H1 (cell line): ENCODE measurements around the gene STX16. TPM values are rescaled to one million over a fixed set of nuclear protein-coding genes. Genes with fewer than 3 reads are reported as not detected.
A peak's percentile ranks its signal among the peaks of the same experiment; 100 is the strongest.

Source experiments
- CHD1 ChIP-seq: IDR thresholded peaks from 2 replicates; pipeline ENCODE4 v1.6.1; 2012; ENCODE audit warnings: low read depth, low read length, improper control_type of control experiment
- EGR1 ChIP-seq: IDR thresholded peaks from 2 replicates; pipeline ENCODE4 v1.6.1; 2011; ENCODE audit warnings: low read depth, low read length, borderline replicate concordance
- EP300 ChIP-seq, 2 experiments: IDR thresholded peaks; 1 replicate in 1 of 2; 2 replicates in 1 of 2; pipeline ENCODE4 v1.6.1; 2011 to 2012; ENCODE audit warnings: low read depth in 2 of 2, low read length in 2 of 2, mild to moderate bottlenecking in 2 of 2, borderline replicate concordance in 1 of 2, inconsistent platforms in 1 of 2, moderate library complexity in 1 of 2
- FOSL1 ChIP-seq: IDR thresholded peaks from 2 replicates; pipeline ENCODE4 v1.6.1; 2011; ENCODE audit warnings: mild to moderate bottlenecking, low read depth, low read length, moderate library complexity; ENCODE audit not compliant: insufficient read depth
- GABPA ChIP-seq: IDR thresholded peaks from 2 replicates; pipeline ENCODE4 v1.6.1; 2011; ENCODE audit warnings: mild to moderate bottlenecking, low read length, moderate library complexity, borderline replicate concordance; ENCODE audit not compliant: insufficient read depth
- SRF ChIP-seq: IDR thresholded peaks from 2 replicates; pipeline ENCODE4 v1.6.1; 2011; ENCODE audit warnings: mild to moderate bottlenecking, low read depth, low read length, moderate library complexity
- SUZ12 ChIP-seq: fragments of 200-600 bp; sonication (generic); IDR thresholded peaks from 2 replicates; pipeline ENCODE4 v1.6.1; 2012; ENCODE audit warnings: mild to moderate bottlenecking, inconsistent platforms, low read length, moderate library complexity, mixed read lengths
- polyA plus RNA-seq, 7 experiments: library from polyadenylated mRNA; depleted of rRNA in 3 of 7; stranded (reverse) in 5 of 7; unstranded in 2 of 7; fragments of >200 nt in 5 of 7; fragments of 200-250 nt in 2 of 7; gene quantifications; 1 replicate in 5 of 7; 2 replicates in 1 of 7; 4 replicates in 1 of 7; pipeline versions ENCODE4 v1.2.1 to v1.2.3, GENCODE V29; 2011 to 2013; ENCODE audit warnings: missing spikeins in 2 of 7, mixed read lengths in 2 of 7
- total RNA-seq: library from RNA; stranded (reverse); fragmentation: NEBNext Ultra II Directional; extraction: Animal tissue kit (Norgen Biotek cat#: 25700); gene quantifications from 2 replicates; pipeline ENCODE4 v1.2.1, GENCODE V29; 2021

The STX16 gene
- total and polyA plus RNA-seq, 2 of the 8 experiments (the other 6 are each of a cell fraction or from before 2014, with no cell fraction given): 45.2 to 61.6 TPM

GRCh38 chr20:58650776-58651558, at the start of gene STX16 (continued):
- TF ChIP-seq SUZ12 (0 out of 2 replicates have a peak, but pooled peaks have one; percentile 9), SRF (0 out of 2 replicates have a peak, but pooled peaks have one; percentile 56), CHD1 (no peak), FOSL1 (no peak), EP300 (IDR thresholded peaks at IDR 0.05; ENCODE audit: borderline replicate concordance in 1 of 2, low read depth in 2 of 2, low read length in 2 of 2) (peak; percentile 51 to 90), EGR1 (peak; percentile 75), GABPA (peak; percentile 100)
